Activated T-cell treated with anti-CD3 and anti-CD28 coated beads, Interleukin-2, amount 50 U/mL, for 24 hours (primary cell): ENCODE results near the gene COPS4.
"Not testable (repeated sequence)": the region's sequence is repeated elsewhere in the genome, so short reads cannot be mapped to it uniquely, and the experiment has no call there.

Source experiments
- DNase-seq: peaks from one replicate; pipeline ENCODE4 v3.0.0-alpha.2; 2020
- H3K27ac Mint-ChIP-seq: 2 replicates; pipeline ENCODE4 v1.8.0; 2020; ENCODE audit warnings: mild to moderate bottlenecking, mixed read lengths
- H3K27me3 Mint-ChIP-seq: 2 replicates; pipeline ENCODE4 v1.8.0; 2020; ENCODE audit warnings: mixed read lengths
- H3K36me3 Mint-ChIP-seq: 2 replicates; pipeline ENCODE4 v1.8.0; 2020; ENCODE audit warnings: low read depth, mixed read lengths
- H3K4me1 Mint-ChIP-seq: 2 replicates; pipeline ENCODE4 v1.8.0; 2020; ENCODE audit warnings: low read depth, mixed read lengths
- H3K4me3 Mint-ChIP-seq: 2 replicates; pipeline ENCODE4 v1.8.0; 2020; ENCODE audit warnings: mild to moderate bottlenecking, moderate library complexity, mixed read lengths
- H3K9me3 Mint-ChIP-seq: 2 replicates; pipeline ENCODE4 v1.8.0; 2020; ENCODE audit warnings: mixed read lengths

Gene COPS4

DNA sequence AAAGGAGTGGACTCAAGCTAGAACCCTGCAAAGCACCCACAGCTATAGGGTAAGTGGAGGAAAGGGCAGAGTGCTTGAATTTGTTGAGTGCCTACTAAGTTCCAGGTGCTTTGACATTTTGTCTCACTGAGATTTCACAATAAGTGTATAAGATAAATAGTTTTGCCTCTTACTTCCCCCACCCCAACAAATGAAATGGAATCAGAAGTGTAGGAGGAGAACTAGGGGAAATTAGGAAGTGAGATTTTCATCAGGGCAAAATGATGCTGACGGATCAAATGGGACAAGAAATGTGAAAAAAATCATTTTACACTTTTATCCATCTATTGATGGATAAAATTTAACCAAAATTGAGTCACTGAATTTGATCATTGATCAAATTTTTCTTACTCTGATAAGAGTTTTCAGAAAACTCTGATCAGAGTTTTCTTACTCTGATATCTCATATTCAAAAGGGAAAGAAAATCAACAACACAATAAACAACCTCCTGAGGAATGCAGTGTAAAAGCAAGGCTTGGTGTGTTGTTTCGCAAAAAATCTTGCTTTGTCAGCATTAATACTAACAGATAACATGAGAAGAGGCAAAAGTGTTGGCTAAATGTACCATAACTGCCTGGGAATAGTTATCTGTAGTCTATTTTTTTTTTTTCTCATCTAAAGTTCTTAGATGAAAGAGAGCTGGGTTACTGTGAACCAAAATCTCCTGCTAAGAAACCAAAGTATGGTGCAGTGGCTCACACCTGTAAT, 54.6 kb downstream of the COPS4 start:
- H3K27ac Mint-ChIP-seq: no peak overlapping the region
- H3K4me1 Mint-ChIP-seq: peaks cover 12% of the 10 kb centered on the region
- H3K36me3 Mint-ChIP-seq: peaks cover 67% of the 10 kb centered on the region
- no peak for DNase-seq
- H3K9me3 Mint-ChIP-seq: no peaks in the 10 kb centered on the region
- no peak overlapping the region for H3K4me3 Mint-ChIP-seq
- no peaks in the 10 kb centered on the region for H3K27me3 Mint-ChIP-seq

DNA sequence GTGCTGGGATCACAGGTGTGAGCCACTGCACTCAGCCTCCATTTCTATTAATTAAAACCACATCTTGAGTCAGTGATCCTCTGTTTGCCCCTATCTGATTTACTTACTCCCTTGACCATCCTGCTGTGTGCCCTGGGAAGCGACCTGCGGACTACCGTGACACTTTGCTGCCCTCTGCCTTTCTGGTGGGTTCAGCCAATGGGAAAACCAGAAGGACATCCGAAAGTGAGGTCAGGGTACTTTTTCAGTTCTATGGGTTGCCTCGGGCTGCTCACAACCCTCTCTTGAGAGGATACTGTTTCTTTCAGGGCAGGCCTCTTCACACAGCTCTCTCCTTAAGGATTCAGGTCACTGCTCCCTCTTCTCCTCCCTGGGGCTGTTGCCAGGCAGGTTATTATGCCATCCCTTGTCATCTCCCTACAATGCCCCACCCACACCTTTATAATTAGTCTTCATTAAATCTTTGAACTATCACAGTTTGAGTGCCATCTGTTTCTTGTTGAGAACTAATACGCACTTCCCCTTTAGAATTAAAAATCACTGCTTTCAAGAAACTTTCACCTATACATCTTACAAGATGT, 58.2 kb downstream of the COPS4 start:
- Mint-ChIP-seq H3K36me3 (peaks cover 78% of the 10 kb centered on the region), H3K9me3 (no peaks in the 10 kb centered on the region), H3K27ac (peak overlapping the region; percentile 5), H3K4me1 (peaks cover 27% of the 10 kb centered on the region), H3K27me3 (no peaks in the 10 kb centered on the region), H3K4me3 (no peak overlapping the region)
- DNase-seq: no peak

DNA sequence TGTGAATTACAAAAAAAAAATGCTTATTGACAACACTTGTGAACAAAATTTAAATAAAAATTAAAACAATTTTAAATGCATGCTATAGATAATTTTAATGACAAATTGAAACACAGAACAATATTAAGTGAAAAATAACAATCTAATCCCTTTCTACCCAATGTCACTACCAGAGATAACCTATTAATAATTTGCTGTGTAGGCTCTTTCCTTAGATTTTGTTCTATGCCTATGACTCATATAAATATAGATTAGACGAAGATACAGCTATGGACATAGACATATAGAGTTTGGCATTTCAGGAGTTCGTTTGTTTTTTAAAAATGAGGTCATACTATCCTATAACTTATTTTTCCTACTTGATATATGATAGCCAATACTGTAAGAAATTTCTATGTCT, 61.4 kb downstream of the COPS4 start:
- H3K9me3 Mint-ChIP-seq: no peaks in the 10 kb centered on the region
- H3K27ac Mint-ChIP-seq: no peak overlapping the region
- H3K4me3 Mint-ChIP-seq: no peak overlapping the region
- no peak for DNase-seq
- H3K27me3 Mint-ChIP-seq: no peaks in the 10 kb centered on the region
- H3K4me1 Mint-ChIP-seq: peaks cover 47% of the 10 kb centered on the region
- H3K36me3 Mint-ChIP-seq: peaks cover 76% of the 10 kb centered on the region

DNA sequence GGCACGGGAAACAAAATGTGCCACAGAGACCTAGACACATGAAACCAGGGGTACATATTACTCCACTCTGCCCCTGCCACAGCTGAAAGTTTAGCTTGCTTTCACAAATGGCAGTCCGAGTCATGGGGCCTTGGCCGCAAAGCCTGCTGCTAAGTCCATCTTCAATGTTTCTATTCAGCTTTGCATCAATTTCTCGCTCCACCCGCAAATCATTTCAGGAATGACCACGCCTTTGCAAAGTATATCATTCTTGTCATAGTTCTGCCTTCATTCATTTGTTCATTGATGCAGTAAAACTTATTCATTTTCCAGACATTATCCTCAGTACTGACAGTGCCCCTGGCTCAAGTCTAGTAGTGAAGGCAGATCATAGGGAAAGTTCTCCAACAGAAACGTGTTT, 70.0 kb downstream of the COPS4 start:
- Mint-ChIP-seq H3K36me3 (peaks cover 48% of the 10 kb centered on the region), H3K27ac (peak overlapping the region; percentile 45), H3K4me1 (peaks cover 63% of the 10 kb centered on the region), H3K27me3 (no peaks in the 10 kb centered on the region), H3K4me3 (no peak overlapping the region), H3K9me3 (no peaks in the 10 kb centered on the region)
- DNase-seq: no peak

DNA sequence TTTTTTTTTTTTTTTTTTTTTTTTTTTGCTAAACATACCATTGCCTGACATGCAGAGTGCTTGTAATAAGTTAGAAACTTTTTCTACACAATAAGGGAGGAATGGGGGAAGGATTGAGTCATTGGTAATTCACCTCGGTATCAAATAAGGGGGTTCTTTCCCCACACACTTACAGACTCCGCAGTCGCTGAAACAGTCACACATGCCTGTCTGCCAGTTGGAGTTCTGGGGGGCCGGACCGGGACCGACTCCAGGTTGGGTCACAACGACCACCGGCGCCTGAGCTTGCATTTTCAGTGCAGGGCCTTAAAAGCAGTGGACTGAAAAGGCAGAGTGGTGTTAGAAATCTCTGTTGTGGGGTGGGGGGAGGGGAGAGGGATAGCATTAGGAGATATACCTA, 72.6 kb downstream of the COPS4 start:
- H3K4me3 Mint-ChIP-seq: peak overlapping the region; percentile 64
- H3K9me3 Mint-ChIP-seq: no peaks in the 10 kb centered on the region
- peak; percentile 76 for DNase-seq
- H3K27me3 Mint-ChIP-seq: no peaks in the 10 kb centered on the region
- H3K27ac Mint-ChIP-seq: peak overlapping the region; percentile 90
- peaks cover 31% of the 10 kb centered on the region for H3K36me3 Mint-ChIP-seq
- H3K4me1 Mint-ChIP-seq: peaks cover 60% of the 10 kb centered on the region

DNA sequence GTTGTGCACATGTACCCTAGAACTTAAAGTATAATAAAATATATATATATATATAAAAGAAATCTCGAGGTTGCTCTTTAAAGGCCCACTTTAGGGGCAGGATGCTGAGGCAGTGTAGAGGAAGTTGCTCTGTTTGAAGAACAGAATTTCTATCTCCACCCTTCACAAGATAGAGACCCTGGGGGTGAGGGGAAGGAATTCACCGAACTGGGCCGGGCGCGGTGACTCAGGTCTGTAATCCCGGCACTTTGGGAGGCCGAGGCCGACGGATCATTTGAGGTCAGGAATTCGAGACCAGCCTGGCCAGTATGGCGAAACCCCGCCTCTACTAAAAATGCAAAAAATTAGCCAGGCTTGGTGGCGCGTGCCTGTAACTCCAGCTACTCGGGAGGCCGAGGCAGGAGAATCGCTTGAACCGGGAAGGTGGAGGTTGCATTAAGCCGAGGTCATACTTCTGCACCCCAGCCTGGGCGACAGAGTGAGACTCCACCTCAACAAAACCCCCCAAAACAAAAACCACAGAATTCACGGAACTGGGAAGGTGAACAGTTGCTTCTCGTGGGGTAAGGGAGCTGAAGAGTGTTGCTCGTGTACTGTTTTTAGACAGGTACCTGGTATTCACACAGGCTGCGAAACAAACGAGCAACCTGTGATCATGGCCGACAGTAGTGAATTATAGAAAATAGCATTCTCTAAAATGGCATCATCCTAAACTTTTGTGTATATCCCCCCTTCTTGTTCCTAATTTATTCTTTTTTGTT, 73.3 kb downstream of the COPS4 start:
- Mint-ChIP-seq H3K27ac (peak overlapping the region; percentile 98), H3K36me3 (peaks cover 28% of the 10 kb centered on the region), H3K9me3 (no peaks in the 10 kb centered on the region), H3K4me3 (peak overlapping the region; percentile 91), H3K27me3 (no peaks in the 10 kb centered on the region), H3K4me1 (peaks cover 64% of the 10 kb centered on the region)
- peak; percentile 53 for DNase-seq

DNA sequence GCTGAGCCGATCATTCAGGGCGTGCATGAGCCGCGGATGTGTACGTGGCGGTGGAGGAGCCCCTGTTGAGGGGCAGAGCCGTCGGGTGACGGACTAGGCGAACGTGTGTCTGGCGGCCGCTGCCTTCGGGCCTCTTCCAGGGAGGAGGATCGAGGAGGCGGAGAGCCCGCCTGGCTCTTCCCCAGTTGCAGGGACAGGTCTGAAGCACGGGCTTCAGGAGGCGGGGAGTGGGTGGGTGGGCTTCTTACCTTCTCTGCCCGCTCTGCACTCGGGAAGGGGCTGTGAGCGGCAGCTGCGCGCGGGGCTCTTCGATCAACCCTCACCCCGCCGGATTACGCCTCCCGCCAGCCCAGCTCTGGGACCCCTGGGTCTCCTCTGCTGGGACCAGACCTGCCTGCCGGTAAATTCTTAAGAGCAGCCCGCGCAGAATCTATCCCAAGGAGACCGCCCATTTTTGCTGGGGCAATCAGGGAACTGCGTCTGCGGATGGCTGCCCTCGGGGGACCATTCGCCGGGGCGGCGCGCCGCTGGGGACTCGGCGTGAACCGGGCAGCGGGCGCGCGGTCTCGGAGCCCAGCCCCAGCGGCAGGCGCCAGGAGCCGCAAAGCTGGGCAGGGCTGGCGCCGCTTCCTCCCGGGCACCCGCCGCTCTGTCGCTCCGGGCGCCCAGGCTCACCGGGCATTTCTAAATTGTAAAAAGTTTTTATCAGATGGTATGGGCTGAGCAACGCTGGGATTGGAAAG, 74.7 kb downstream of the COPS4 start:
- peaks cover 19% of the 10 kb centered on the region for H3K36me3 Mint-ChIP-seq
- no peaks in the 10 kb centered on the region for H3K27me3 Mint-ChIP-seq
- peaks cover 68% of the 10 kb centered on the region for H3K4me1 Mint-ChIP-seq
- peak overlapping the region; percentile 91 for H3K4me3 Mint-ChIP-seq
- DNase-seq: peak; percentile 79
- H3K9me3 Mint-ChIP-seq: no peaks in the 10 kb centered on the region
- peak overlapping the region; percentile 98 for H3K27ac Mint-ChIP-seq

DNA sequence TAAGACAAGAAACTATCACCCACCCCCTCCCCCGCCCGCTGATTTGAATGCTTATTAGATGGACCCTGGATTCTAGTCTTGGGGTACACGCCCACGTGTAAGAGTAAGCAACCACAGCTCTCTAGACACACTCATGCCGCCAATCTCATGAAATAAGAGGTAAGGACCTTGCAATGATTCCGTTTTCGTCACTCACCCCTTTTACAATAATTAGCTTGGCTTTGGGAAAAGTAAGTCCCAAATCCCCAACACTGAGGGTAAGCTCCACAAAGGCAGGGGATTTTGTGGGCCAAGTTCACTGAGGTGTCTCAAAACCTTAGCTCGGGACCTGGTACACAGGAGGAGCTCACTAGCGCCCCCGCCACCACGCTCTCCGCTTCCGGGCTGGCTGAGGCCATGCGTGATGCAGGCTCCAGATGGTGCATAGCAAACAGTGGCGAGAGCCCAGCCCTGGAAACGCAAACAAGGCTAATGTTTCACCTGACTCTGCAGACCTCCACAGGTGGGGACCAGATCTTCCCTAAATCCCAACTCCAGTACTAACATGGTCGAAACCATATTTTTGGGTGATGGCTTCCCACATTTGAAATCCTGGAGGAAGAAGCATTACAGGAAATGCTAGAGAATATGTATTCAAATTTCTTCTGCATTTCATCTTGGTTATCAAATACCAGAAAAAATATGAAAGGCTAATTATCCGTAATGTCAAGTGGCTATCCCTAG, 75.4 kb downstream of the COPS4 start:
- peaks cover 12% of the 10 kb centered on the region for H3K36me3 Mint-ChIP-seq

DNA sequence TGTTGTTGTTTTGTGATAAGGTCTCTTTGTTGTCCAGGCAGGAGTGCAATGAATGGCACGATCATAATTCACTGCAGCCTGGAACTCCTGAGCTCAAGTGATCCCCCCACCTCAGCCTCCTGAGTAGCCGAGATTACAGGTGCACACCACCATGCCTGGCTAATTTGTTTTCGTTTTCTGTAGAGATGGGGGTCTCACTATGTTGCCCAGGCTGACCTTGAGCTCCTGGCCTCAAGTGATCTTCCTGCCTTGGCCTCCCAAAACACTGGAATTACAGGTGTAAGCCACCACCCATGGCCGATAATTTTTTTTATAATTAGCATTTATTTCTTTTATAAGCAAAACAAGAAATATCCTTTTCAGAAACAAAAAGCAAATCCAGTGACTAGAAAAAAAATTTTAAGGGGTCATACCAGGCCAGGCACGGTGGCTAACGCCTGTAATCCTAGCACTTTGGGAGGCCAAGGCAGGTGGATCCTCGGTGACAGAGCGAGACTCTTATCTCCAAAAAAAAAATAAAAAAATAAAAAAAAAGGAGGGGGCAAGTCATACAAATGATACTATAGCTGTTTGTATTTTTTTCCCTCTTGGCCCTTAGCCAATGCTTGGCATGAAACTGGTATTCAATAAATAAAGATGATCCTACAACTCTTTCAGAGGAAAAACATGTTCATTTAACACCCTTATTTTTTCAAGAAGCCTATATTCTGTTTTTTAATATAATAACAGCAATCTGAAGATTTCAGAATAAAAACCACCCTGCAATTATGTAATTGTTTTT, 76.2 kb downstream of the COPS4 start:
- Mint-ChIP-seq H3K4me1 (peaks cover 69% of the 10 kb centered on the region), H3K27ac (peak overlapping the region; percentile 98), H3K36me3 (peaks cover 10% of the 10 kb centered on the region), H3K27me3 (no peaks in the 10 kb centered on the region), H3K9me3 (no peaks in the 10 kb centered on the region), H3K4me3 (peak overlapping the region; percentile 91)
- DNase-seq: no peak

More for the DNA sequence above, 75.4 kb downstream of the COPS4 start:
- Mint-ChIP-seq H3K9me3 (no peaks in the 10 kb centered on the region), H3K4me3 (peak overlapping the region; percentile 91), H3K4me1 (peaks cover 69% of the 10 kb centered on the region), H3K27me3 (no peaks in the 10 kb centered on the region), H3K27ac (peak overlapping the region; percentile 98)
- DNase-seq: peak; percentile 93

DNA sequence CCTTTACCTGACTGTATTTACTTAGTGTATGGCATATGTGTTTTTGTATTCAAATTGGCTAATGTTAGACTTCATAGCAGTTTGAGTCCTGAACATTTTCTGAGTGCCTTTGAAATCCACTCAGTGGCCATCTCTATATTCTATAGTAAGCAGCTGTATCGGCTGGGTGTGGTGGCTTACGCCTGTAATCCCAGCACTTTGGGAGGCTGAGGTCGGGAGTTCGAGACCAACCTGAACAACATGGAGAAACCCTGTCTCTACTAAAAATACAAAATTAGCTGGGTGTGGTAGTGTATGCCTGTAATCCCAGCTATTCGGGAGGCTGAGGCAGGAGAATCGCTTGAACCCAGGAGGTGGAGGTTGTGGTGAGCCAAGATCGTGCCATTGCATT, 76.8 kb downstream of the COPS4 start:
- DNase-seq, H3K9me3 Mint-ChIP-seq, H3K36me3 Mint-ChIP-seq, H3K27me3 Mint-ChIP-seq: not testable (repeated sequence)
- Mint-ChIP-seq H3K4me1 (peaks cover 64% of the 10 kb centered on the region), H3K4me3 (peak overlapping the region; percentile 63), H3K27ac (peak overlapping the region; percentile 89)

DNA sequence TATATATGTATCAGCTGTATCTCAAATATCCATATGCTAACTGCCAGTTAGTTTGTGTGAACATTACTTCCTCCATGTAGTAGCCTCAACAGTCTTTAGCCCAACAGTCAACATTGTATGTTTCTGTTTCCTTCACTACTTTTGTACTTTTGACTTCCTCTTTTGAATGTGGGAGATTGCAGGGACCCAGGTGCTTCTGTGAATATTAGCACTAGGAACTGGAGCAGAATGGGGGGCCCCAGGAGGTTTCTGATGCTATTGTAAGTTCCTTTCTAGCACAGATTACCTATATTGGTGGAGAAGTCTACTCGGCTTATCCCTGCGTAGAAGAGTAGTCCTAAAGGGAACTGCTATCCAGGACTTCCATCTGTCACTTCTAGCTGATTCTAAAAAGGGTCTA, 77.2 kb downstream of the COPS4 start:
- DNase-seq: peak; percentile 40
- H3K36me3 Mint-ChIP-seq: peaks cover 6% of the 10 kb centered on the region

DNA sequence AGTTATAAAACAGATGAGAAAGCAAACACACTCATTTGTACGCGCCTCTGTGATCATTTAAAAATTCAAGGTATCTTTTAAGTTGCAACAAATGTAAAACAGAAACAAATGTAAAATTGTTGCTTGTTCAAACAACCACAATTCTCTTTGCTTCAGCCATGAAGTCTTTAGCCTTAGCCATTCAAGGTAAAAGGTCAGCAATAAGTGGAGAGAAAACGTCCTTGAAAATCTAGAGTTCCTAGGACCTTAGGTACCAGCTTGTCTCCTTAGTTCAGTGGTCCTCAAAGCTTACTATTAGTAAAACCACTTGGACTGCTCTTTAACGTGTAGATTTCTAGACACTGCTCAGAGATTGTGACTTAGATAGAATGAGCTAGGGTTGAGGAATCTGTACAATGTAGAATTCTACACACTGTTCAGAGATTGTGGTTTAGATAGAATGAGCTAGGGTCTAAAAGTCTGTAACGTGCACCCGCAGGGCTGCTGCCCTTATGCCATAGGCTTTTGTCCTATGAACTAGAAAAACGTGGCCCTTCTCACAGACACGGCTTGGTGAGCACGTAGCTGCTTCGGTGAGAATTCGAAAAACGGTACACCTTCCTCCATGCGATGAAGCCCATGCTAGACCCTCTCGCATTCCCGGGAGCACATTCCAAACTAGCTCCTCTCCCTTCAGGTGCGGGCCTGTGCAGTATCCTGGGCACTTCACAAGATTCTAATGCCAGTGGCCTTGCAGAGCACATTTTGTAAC, 77.9 kb downstream of the COPS4 start:
- Mint-ChIP-seq H3K27me3 (no peaks in the 10 kb centered on the region), H3K9me3 (no peaks in the 10 kb centered on the region), H3K4me1 (peaks cover 56% of the 10 kb centered on the region), H3K4me3 (peak overlapping the region; percentile 79), H3K27ac (peak overlapping the region; percentile 92), H3K36me3 (peaks cover 6% of the 10 kb centered on the region)
- DNase-seq: peak; percentile 69

More for the DNA sequence above, 77.2 kb downstream of the COPS4 start:
- H3K9me3 Mint-ChIP-seq: no peaks in the 10 kb centered on the region
- peak overlapping the region; percentile 92 for H3K27ac Mint-ChIP-seq
- peaks cover 61% of the 10 kb centered on the region for H3K4me1 Mint-ChIP-seq
- H3K27me3 Mint-ChIP-seq: no peaks in the 10 kb centered on the region
- peak overlapping the region; percentile 79 for H3K4me3 Mint-ChIP-seq

DNA sequence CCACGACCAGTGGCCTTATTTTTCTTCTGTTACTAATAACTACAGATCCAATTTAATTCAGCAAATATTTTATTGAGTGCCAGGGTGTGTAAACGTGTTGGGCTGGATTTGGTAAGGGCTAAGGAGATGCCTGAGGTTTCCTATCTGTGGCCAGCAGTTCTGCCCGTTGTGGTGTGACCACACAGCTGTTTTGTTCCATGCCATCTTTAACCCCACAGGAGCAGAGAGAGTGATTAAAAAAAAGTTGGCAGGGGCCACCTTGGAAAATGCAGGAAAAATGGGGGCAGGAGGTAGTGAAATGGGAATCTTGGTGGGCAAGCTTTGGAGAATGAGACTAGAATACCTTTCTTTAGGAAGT, 78.4 kb downstream of the COPS4 start:
- Mint-ChIP-seq H3K27ac (peak overlapping the region; percentile 92), H3K9me3 (no peaks in the 10 kb centered on the region), H3K27me3 (no peaks in the 10 kb centered on the region), H3K4me1 (peaks cover 53% of the 10 kb centered on the region), H3K36me3 (peaks cover 6% of the 10 kb centered on the region), H3K4me3 (peak overlapping the region; percentile 79)
- DNase-seq: no peak
